ENCODE measurements around the gene TWSG1.
"Not testable (repeated sequence)": the region's sequence is repeated elsewhere in the genome, so short reads cannot be mapped to it uniquely, and the experiment has no call there.

Gene TWSG1

DNA sequence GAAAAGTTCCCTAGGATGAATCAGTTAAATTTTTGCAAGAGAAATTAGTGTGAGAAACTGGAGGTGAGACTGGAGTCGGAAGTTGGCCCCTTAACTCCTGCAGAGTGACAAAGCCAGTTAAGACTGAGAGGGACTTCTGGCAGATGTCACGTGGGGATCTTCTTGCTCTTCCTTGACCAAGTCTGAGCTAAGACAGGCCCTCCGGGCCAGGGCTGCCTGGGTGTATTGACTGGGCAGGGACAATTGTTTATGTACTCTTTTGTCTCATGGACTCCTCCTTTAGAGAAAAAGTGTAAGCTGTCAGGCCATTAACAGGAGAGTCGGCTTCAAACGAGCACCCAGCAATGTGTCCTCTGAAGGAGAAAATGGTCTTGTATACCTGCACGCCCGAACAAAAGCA, 92.2 kb downstream of the TWSG1 start:
- no peak for DNase-seq (ENCODE audit: low read depth in 2 of 2)

DNA sequence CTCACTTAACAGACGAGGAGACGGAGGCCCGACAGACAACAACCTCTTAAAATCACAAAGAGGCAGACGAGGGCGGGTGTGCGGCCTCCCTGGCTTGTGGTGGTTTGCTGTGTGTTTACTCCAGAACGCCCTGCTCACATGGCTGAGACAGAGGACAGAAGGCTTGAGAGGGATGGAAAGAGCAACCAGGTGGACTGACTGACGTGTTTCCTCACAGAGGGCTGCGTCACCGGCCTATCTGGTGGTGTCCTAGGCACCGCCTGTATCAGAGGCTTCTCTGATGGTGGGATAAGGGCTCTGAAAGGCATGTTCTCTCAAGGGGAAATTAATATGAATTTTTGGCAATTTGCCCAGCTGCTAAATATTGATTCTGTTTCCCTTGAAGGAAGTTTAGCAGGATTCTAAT, 93.7 kb downstream of the TWSG1 start:
- DNase-seq (ENCODE audit: low read depth in 2 of 2), result no peak

DNA sequence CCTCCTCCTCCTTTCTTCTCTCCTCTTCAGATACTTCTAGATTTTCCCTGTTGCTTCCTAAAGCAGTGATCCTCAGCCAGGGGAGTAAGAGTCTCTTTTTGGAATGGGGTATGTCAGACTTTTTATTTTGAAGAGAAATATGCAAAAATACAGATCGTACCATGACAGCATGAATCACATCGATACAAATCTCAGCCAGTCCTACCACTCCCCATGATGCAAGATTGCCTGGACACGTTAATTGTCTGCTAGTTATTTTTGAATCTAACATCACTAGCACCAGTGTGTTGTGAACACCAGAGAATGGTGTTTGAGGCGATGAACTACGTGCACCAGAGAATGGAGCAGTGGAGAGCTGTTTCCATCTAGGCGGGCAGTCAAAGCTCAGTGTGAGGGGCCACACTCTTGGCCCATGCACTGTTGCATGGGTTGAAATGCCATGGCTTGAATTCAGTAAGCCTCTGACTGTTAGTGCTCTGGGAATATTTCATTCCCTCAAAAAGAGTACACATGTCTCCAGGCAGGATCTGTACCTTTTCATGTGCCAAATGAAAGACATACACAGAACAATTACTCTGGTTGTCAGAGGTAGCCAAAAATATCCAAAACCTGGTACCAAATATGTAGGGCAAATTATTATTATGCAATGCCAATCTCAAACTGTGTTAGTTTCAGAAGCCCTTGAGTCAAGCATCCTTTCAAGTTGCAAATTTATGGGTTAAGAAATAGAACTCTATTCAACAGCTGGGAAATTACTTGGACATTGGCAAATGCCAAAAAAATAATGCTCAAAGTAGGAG, 94.5 kb downstream of the TWSG1 start:
- DNase-seq (ENCODE audit: low read depth in 2 of 2), result no peak

DNA sequence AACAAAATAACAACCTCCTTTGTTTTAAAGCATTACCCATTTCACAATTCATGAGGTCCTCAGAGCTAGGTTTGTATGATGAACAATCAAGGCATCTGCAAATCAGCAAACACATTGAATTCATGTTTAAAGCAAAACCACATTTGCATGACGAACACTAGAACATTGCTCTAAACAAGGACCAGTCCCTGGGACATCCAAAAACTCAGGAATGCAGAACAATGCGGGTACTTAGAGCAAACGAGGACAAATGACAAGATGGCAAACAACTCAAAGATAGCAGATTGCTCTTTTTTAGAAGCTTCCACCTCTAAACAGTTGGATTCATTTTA, 95.1 kb downstream of the TWSG1 start:
- no peak for DNase-seq (ENCODE audit: low read depth in 2 of 2)

DNA sequence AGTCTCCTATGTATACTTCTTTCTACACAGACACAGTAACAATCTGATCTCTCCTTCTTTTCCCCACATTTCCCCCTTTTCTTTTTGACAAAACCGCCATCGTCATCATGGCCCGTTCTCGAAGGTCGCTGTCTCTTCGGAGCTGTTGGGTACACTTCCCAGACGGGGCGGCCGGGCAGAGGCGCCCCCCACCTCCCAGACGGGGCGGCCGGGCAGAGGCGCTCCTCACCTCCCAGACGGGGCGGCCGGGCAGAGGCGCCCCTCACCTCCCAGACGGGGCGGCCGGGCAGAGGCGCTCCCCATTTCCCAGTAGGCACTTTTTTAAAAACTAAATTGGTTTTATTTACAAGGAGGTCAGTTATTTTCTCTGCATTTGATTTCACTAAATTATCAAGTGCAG, 95.7 kb downstream of the TWSG1 start:
- DNase-seq (ENCODE audit: low read depth in 2 of 2), result not testable (repeated sequence)

DNA sequence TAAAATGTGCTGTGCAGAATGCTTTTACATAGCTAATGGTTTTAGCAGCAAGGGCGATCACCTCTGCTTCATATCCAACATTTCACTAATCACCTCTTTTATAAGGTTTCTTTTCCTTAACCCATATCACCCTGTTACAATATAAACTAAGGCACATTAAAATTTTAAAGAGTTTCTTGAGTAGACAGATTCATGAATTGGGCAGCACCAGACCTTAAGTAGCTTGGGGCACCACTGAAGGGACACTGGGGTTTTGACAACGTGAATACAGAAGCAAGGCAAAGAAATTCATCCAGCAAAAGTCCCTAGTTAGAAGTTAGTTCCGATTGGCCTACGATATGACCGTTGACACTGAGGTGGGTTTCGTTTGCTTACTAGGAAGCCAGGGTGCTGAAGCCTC, 96.7 kb downstream of the TWSG1 start:
- DNase-seq (ENCODE audit: low read depth in 2 of 2), result no peak

DNA sequence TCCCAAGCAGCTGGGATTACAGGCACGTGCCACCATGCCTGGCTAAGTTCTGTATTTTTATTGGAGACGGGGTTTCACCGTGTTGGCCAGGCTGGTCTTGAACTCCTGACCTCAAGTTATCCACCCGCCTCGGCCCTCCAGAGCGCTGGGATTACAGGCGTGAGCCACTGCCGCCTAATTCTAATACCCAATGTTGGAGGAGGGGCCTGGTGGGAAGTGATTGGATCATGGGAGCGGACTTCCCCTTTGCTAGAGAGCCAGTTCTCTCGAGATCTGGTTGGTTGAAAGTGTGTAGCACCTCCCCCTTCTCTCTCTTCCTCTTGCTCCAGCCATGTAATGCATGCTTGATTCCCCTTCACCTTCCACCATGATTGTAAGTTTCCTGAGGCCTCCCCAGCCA, 98.5 kb downstream of the TWSG1 start:
- DNase-seq (ENCODE audit: low read depth in 2 of 2), result not testable (repeated sequence)

DNA sequence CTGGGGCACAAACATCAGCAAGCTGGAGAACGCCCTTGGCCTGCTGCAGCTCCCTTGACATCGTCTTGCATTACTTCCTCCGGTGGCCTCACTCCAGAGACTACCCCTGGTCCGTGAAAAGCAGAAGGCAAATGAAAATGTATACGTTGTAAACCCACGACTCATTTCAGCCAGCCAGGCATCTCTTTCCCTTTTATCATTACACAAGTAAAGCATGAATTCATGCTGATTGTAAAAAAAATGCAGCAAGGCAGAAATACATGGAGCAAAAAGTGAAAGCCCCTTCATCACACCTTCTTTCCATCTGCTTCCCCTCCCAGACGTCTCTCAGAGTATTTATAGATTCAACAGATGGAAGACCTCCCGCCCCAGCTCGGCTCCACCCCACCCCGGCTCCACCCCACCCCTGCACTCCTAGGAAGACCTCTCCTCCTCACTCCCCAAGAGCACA, 99.1 kb downstream of the TWSG1 start:
- no peak for DNase-seq (ENCODE audit: low read depth in 2 of 2)

DNA sequence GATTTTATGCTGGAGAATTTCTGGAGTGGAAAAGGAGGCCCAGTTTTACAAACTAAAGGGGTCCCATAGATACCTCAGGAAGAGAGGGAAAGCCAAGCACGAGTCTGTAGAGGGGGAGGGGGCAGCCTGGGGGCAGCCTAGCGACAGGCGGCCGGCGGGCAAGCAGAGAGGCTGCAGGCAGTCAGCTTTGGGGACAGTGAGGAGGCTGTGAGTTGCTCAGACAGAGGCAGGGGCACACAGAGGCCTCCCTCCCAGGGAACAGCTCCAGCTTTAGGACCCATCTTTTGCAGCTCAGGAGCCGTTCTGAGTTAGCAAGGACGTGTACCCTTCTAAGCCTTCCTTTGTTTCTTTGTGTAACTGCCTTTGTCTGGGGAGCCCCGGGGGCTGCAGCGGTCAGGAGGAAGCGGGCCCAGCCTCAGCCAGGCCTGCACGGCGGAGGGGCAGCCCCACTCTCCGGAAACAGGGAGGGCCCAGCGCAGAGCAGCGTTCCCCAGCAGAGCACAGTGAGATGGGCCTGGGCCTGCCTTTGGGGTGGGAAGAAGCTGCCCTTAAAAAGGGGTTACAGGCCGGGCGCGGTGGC, 99.6 kb downstream of the TWSG1 start:
- no peak for DNase-seq (ENCODE audit: low read depth in 2 of 2)

DNA sequence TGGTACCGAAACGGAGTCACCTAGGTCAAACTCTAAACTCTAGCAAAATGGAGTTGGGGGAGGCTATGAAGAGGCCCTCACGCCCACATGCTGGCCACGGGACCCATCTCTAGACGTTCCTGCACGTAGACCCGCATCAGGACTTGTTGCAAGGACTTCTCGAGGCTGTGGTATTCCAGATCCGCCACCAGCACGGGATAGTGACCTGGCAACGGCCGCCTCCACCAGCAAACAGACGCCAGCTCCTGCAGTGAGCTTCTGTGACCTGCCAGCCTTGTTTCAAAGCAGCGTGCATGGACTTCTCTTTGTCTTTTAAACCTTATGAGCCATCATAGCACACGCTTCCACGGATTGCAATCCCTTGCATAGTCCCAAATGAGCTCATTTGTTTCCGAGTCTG, 100.5 kb downstream of the TWSG1 start:
- no peak for DNase-seq (ENCODE audit: low read depth in 2 of 2)

DNA sequence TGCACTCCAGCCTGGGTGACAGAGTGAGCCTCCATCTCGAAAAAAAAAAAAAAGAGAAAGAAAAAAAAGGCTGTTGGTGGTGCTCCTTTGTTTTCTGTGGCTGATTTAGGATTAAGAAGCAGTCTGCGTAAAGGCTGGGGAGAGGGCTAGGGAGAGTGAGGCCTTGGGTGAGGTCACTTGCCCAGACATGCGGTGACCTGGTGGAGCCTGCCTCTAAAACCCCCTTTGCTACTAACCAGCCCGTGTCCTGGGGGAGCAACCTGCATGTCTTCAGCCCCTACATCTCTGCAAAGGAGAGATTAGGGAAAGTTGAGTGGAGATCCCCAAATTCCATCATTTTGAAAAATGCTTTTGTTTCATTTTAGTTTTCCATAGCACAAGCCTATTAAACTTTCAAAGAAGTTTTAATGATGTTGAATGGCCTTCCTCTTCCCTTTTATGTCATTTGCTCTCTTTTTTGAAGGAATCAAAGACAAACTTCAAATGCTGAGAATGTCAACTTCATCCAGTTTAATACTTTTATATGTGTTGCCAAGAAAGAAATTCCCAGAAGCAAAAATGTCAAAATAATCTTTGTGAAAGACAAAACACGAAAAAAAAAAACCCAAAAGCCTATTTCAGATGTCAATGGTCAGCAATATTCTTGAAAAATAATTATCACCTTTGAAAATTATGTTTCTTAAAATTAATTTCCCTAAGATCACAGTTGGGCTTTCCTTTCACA, 101.8 kb downstream of the TWSG1 start:
- no peak for DNase-seq (ENCODE audit: low read depth in 2 of 2)

DNA sequence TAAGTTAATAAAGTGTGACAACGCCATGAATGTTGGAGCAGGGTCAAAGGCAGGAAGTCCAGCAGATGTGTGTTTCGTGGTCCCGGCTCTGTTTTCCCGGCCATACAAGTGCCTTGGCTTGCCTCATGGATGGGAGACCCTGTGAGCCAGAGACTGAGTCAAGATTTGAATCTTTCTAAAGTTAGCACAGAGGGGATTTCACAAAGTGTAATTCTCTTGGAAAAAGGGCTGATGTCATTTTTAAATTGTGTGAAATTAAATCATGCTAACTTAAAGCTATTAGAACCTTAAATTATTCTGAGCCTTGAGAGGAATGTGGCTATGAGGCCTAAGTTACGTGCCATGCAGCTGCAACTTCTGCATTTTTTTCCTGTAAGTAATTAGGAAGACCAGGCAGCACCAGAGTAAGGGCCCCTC, 102.5 kb downstream of the TWSG1 start:
- DNase-seq (ENCODE audit: low read depth in 2 of 2), result no peak

DNA sequence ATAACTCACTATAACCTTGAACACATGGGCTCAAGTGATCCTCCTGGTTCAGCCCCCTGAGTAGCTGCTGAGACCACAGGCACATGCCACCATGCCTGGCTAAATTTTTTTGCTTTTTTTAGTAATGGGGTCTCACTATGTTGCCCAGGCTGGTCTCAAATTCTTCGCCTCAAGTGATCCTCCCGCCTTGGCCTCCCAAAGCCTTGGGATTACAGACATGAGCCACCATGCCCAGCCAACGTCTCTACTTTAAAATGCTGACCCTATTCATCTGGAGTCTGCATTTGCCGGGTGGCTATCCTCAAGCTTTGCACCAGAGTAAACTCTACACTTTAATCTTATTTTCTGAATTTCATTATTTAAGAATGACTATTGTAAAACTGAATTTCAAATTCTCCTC, 103.1 kb downstream of the TWSG1 start:
- no peak for DNase-seq (ENCODE audit: low read depth in 2 of 2)

DNA sequence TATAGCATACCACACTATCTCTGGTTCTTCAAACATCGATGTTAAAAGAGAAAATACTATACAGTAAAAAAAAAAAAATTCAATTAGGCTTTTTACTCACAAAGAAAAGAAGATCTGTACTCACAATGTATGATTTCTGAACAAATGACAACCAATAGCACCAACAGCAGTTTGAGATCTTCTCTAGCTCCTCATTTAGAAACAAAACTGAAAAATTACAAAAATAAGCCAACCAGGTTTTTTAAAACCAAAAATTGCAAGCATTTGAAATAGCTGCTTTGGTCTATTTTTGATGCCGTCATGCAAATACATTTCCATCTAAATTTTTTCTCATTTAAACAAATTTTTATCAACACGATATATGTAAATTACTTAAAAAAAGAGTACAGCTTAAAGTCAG, 106.5 kb downstream of the TWSG1 start:
- no peak for DNase-seq (ENCODE audit: low read depth in 2 of 2)

DNA sequence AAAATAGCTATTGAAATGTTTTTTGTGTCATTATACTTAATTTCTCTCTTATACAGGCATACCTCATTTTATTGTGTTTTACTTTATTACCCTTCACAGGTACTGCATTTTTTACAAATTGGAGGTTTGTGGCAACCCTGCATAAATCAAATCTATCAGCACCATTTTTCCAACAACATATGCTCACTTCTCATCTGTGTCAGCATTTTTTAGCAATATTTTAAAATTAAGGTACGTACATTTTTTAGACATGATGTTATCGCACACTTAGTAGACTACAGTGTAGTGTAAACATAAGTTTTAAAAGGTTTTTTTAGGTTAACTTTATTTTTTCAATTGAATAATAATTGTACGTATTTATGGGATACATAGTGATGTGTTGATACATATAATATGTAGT, 110.0 kb downstream of the TWSG1 start:
- no peak for DNase-seq (ENCODE audit: low read depth in 2 of 2)

DNA sequence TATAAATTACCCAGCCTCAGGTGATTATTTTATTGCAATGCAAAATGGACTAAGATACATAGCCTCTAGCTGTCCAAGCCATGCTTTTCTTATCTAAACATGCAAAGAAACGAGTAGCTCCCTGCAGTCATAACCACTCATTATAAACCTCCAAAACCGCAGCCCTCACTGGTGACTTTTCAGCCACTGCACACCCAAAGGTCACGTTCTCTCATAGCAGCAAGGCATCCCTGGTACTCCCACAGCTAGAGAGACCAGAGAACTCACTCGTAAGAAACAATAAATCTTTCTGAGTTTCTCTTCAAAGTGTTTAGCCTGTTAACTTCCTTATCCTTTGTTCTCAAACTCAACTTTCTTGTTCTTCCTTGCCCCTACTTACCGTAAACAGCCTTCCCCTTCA, 112.3 kb downstream of the TWSG1 start:
- no peak for DNase-seq (ENCODE audit: low read depth in 2 of 2)

DNA sequence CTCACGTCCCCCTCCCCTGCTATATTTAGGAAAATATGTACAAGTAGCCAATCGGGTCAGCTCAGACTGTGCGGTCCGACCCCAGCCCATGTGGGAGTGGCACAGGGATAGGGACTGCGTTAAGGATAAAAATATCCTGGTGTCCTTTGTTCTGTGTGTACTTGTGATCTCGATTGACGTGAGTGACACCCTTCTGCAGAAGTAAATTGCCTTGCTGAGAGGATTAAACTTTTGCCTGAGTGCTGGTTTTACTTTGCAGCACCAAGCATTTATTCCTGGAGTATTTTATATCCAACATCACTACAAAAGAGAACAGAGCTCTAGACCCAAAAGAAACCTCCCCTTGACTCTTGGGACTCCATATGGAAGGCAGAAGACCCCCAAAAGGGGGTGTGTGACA, 112.8 kb downstream of the TWSG1 start:
- DNase-seq (ENCODE audit: low read depth in 2 of 2), result no peak

DNA sequence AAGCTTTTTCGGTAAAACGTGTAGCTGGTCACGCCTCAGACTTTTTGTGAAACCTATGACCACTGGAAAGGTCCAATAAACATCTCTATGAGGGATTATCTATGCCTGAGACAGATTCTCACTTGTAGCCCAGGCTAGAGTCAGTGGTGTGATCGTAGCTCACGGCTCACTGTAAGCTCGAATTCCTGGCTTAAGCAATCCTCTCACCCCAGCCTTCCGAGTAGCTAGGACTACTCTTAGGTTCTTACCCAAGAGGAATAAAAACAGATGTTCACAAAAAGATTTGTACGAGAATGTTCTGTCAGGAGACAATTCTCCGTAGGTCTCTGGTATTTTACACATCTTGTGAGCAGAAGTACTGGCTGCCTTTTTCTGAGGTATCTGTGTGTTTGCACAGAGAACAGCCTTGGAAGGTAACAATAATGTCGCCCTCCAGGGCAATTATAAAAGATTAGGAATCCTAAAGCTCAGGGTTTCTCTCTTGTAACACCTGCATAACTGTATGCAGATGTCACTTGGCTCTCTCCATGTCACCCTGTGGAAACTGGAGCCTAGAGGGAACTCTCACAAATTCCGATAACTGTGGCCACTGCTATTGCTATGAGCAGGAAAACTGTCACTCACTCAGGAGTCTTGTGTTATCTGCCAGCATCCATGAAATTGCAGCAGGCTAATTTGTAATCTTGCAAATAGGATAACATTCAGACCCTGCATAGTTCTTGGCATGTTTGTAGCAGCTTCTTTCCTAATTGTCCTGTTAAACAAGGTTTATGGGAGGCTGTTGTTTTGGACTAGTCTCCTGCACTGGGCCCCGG, 115.2 kb downstream of the TWSG1 start:
- no peak for DNase-seq (ENCODE audit: low read depth in 2 of 2)

DNA sequence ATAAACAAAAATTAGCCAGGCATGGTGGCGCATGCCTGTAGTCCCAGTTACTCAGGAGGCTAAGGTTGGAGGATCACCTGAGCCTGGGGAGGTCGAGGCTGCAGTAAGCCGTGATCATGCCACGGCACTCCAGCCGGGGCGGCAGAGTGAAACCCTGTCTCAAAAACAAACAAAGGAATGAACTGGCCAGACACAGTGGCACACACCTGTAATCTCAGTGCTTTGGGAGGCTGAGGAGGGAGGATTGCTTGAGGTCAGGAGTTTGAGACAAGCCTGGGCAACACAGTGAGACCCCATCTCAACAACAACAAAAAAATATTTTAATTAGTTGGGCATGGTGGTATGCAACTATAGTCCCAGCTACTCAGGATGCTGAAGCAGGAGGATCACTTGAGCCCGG, 116.3 kb downstream of the TWSG1 start:
- DNase-seq (ENCODE audit: low read depth in 2 of 2), result not testable (repeated sequence)
